ENCODE results near the gene RASAL1. TPM values are rescaled to one million over a fixed set of nuclear protein-coding genes. Genes with fewer than 3 reads are reported as not detected.

Gene RASAL1
- total RNA-seq = 1 to 10 TPM in 3 of 5 experiments, under 1 TPM in 2; 0.19 to 1.6 (median 1.1) TPM
- 1 to 10 TPM; 1.6 to 2.1 TPM for polyA plus RNA-seq
- total RNA-seq = 1.6 reads per million, percentile 5 among the genes with 10 or more reads in this experiment

DNA sequence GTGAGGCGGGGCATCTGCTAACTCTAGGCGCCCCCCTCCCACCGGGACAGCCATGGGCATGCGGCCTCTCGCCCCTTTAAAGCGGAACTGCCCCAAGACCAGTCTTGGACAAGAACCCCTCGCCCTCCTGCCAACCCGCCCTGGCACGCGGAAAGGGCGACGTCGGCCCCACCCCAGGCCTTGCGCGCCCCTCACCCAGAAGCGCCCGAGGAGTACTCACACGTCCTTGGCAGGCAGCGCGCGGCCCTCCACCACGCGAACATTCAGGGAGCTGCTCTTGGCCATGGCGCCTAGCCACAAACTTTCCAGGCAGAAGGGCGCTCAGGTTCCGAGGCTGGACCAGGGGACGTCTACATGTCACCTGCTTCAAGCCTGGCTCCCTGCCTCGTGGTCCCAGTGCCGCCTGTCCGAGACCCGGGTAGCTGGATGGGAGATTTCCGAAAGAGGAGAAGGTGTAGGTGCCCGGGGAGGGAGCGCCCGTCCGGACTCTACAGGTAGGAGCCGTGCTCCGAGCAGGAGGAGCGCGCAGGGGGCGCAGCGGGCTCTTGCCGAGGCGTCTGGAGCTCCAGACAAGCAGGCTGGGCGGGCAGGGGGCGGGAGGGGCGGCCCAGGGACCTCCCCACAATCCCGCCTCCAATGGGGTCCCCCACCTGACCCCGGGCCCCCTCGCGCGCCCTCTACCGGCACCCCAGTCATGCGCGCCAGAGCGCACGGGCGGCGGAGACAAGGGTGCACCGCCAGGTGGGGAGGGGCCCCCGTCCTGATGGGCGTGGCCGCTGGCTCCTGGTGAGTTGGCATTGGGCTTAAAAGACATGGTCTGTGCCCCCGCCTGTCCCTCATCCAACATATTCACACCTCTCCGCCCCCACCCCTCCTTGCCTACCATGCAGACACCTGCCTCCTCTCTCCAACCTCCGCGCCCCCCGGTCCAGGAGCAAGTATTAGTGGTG lies at the start of gene RASAL1:
TSS of gene RASAL1 (minus strand) at position 584 of the 950 bp plus-strand sequence. CDS start at position 285, 299 bp downstream.
- H3K27ac Mint-ChIP-seq = peak within 1 kb of the TSS; percentile 14 to 97 (median 92)
- H3K27me3 Mint-ChIP-seq = peaks cover 0 to 7% (median 0%) of the 10 kb centered on the region in 5 donors
- peak within 1 kb of the TSS; percentile 81 to 91 (median 86) for H3K4me3 Mint-ChIP-seq
- intact Hi-C loops (cut with micrococcal nuclease) = loop anchor here (1.0 to 5.0 kb wide), 2 partner anchors 78 to 87 kb away; partner anchors contain the start of gene DTX1 (in 1 of the 2)
- no peaks in the 10 kb centered on the region for H3K9me3 Mint-ChIP-seq
- peak; percentile 72 to 83 (median 80) for DNase-seq
- H3K27me3 ChIP-seq (ENCODE audit: control insufficient read depth in 2 of 2, insufficient read depth in 2 of 2, low read length in 2 of 2) = no peaks in the 10 kb centered on the region
- ATAC-seq = peak; percentile 97
- H3K27ac ChIP-seq (ENCODE audit: low read depth, low read length) = peak within 1 kb of the TSS; percentile 59
- no peaks in the 10 kb centered on the region for H3K36me3 ChIP-seq (ENCODE audit: control insufficient read depth in 2 of 3, insufficient read depth in 3 of 3, low read length in 3 of 3)
- POLR2A ChIA-PET = no interaction called here
- H3K9me3 ChIP-seq (ENCODE audit: control insufficient read depth in 2 of 3, low read length in 3 of 3) = no peaks in the 10 kb centered on the region
- H3K4me1 Mint-ChIP-seq = peaks cover 9 to 25% (median 13%) of the 10 kb centered on the region in 7 donors
- peak within 1 kb of the TSS; percentile 66 for H3K4me3 ChIP-seq (ENCODE audit: low read length)
- CTCF ChIA-PET = no interaction called here
- peaks cover 0 to 14% of the 10 kb centered on the region in 2 donors for H3K4me1 ChIP-seq (ENCODE audit: control insufficient read depth in 2 of 2, insufficient read depth in 2 of 2, low read length in 2 of 2)
- H3K36me3 Mint-ChIP-seq = no peaks in the 10 kb centered on the region

- Histone ChIP-seq H3K4me3 (ENCODE audit: low read length) (peak overlapping the region; percentile 77), H3K36me3 (ENCODE audit: control insufficient read depth in 2 of 3, insufficient read depth in 3 of 3, low read length in 3 of 3) (peaks cover 0 to 28% (median 7%) of the 10 kb centered on the region in 3 experiments), H3K27me3 (ENCODE audit: control insufficient read depth in 2 of 2, insufficient read depth in 2 of 2, low read length in 2 of 2) (no peaks in the 10 kb centered on the region), H3K27ac (ENCODE audit: low read depth, low read length) (peak overlapping the region; percentile 96), H3K4me1 (ENCODE audit: control insufficient read depth in 2 of 2, insufficient read depth in 2 of 2, low read length in 2 of 2) (peaks cover 20 to 32% of the 10 kb centered on the region in 2 donors), H3K9me3 (ENCODE audit: control insufficient read depth in 2 of 3, low read length in 3 of 3) (no peaks in the 10 kb centered on the region)
- no peaks in the 10 kb centered on the region for H3K27me3 Mint-ChIP-seq
- H3K4me1 Mint-ChIP-seq = peaks cover 20 to 56% (median 33%) of the 10 kb centered on the region in 7 donors
- ChIA-PET CTCF (interaction anchor here (1.4 kb wide), 1 partner anchor 10 kb away, joined by 8 read pairs; no protein-coding TSS in a partner anchor), POLR2A (interaction anchor here (0.8 to 4.0 kb wide), 13 partner anchors 10 to 207 kb away, joined by 3 to 30 read pairs (median 4); partner anchors contain the start of genes DTX1, OAS2, SLC8B1 and TPCN1)
- H3K9me3 Mint-ChIP-seq = no peaks in the 10 kb centered on the region
- H3K36me3 Mint-ChIP-seq = peaks cover 0 to 18% (median 10%) of the 10 kb centered on the region in 5 donors
- intact Hi-C loops (cut with micrococcal nuclease) = loop anchor here (1.0 to 10.0 kb wide), 11 partner anchors 11 to 780 kb away; partner anchors contain the start of genes PLBD2 (in 2 of the 2), SLC8B1 (in 2 of the 2), TPCN1 (in 2 of the 2) and OAS1 (in 1 of the 2)
- DNase-seq (peak; percentile 80 to 94 (median 91)), ATAC-seq (peak; percentile 88)
- H3K4me3 Mint-ChIP-seq = peak overlapping the region; percentile 92 to 99 (median 96)
- peak overlapping the region; percentile 91 to 98 (median 97) for H3K27ac Mint-ChIP-seq
These were observed 49.3 kb upstream of the RASAL1 start for GRCh38 chr12:113184900-113185179.

DNA sequence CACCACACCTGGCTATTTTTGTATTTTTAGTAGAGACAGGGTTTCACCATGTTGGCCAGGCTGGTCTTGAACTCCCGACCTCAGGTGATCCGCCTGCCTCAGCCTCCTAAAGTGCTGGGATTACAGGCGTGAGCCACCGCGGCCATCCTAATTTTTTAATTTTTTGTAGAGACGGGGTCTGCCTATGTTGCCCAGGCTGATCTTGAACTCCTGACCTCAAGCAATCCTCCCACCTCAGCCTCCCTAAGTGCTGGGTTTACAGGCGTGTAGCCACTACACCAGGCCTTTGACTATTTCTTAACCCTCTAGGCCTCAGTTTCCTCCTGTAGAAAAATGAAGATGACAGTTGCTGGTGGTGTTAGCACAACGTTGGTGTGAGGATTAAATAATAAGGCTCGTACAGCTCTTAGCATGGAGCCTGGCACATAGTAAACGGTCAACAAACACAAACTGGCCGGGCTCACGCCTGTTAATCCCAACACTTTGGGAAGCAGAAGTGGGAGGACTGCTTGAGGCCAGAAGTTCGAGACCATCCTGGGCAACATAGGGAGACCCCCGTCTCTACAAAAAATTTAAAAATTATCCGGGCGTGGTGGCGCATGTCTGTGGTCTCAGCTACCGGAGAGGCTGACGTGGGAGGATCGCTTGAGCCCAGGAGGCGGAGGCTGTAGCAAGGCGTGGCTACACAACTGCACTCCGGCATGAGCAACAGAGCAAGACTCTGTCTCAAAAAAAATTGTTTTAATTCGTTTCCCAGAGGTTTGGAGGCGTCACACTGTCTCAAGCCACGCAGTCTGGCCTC lies 48.7 kb upstream of the RASAL1 start:
- intact Hi-C loops (cut with micrococcal nuclease) = loop anchor here (1.0 to 10.0 kb wide), 5 partner anchors 25 to 781 kb away; partner anchors contain the start of genes SLC8B1 (in 2 of the 2), OAS1 (in 1 of the 2) and RBM19 (in 1 of the 2)
- H3K27ac Mint-ChIP-seq = peak overlapping the region; percentile 91 to 98 (median 97)
- H3K9me3 Mint-ChIP-seq = no peaks in the 10 kb centered on the region
- no peaks in the 10 kb centered on the region for H3K27me3 Mint-ChIP-seq
- H3K4me1 ChIP-seq (ENCODE audit: control insufficient read depth in 2 of 2, insufficient read depth in 2 of 2, low read length in 2 of 2) = peaks cover 20 to 32% of the 10 kb centered on the region in 2 donors
- ChIA-PET POLR2A (interaction anchor here (0.6 to 4.0 kb wide), 12 partner anchors 10 to 206 kb away, joined by 3 to 30 read pairs (median 4); partner anchors contain the start of genes DTX1, OAS2 and SLC8B1), CTCF (interaction anchor here (0.7 to 1.4 kb wide), 2 partner anchors 10 to 55 kb away, joined by 3 to 8 read pairs; no protein-coding TSS in a partner anchor)
- ATAC-seq (peak; percentile 69), DNase-seq (no peak)
- no peaks in the 10 kb centered on the region for H3K27me3 ChIP-seq (ENCODE audit: control insufficient read depth in 2 of 2, insufficient read depth in 2 of 2, low read length in 2 of 2)
- H3K36me3 Mint-ChIP-seq = peaks cover 0 to 22% (median 8%) of the 10 kb centered on the region in 5 donors
- peak overlapping the region; percentile 96 for H3K27ac ChIP-seq (ENCODE audit: low read depth, low read length)
- peaks cover 0 to 32% (median 8%) of the 10 kb centered on the region in 3 experiments for H3K36me3 ChIP-seq (ENCODE audit: control insufficient read depth in 2 of 3, insufficient read depth in 3 of 3, low read length in 3 of 3)
- H3K4me3 ChIP-seq (ENCODE audit: low read length) = peak overlapping the region; percentile 77
- H3K4me3 Mint-ChIP-seq = peak overlapping the region; percentile 92 to 99 (median 96)
- H3K4me1 Mint-ChIP-seq = peaks cover 20 to 55% (median 31%) of the 10 kb centered on the region in 7 donors
- H3K9me3 ChIP-seq (ENCODE audit: control insufficient read depth in 2 of 3, low read length in 3 of 3) = no peaks in the 10 kb centered on the region

- ChIA-PET CTCF (interaction anchor here (0.7 kb wide), 1 partner anchor 88 kb away, joined by 3 read pairs; no protein-coding TSS in a partner anchor), POLR2A (interaction anchor here (0.6 kb wide), 1 partner anchor 179 kb away, joined by 3 read pairs; no protein-coding TSS in a partner anchor)
- Mint-ChIP-seq H3K27ac (peak overlapping the region in 7 of 9 donors; percentile 16 to 97 (median 61)), H3K4me3 (peak overlapping the region; percentile 33 to 99 (median 69)), H3K27me3 (no peaks in the 10 kb centered on the region), H3K9me3 (no peaks in the 10 kb centered on the region), H3K36me3 (peaks cover 0 to 29% (median 7%) of the 10 kb centered on the region in 5 donors), H3K4me1 (peaks cover 20 to 49% (median 30%) of the 10 kb centered on the region in 7 donors)
- ATAC-seq (no peak), DNase-seq (no peak)
- Histone ChIP-seq H3K27me3 (ENCODE audit: control insufficient read depth in 2 of 2, insufficient read depth in 2 of 2, low read length in 2 of 2) (no peaks in the 10 kb centered on the region), H3K4me3 (ENCODE audit: low read length) (no peak overlapping the region), H3K27ac (ENCODE audit: low read depth, low read length) (peak overlapping the region; percentile 34), H3K9me3 (ENCODE audit: control insufficient read depth in 2 of 3, low read length in 3 of 3) (no peaks in the 10 kb centered on the region), H3K36me3 (ENCODE audit: control insufficient read depth in 2 of 3, insufficient read depth in 3 of 3, low read length in 3 of 3) (peaks cover 8 to 40% (median 9%) of the 10 kb centered on the region in 3 experiments), H3K4me1 (ENCODE audit: control insufficient read depth in 2 of 2, insufficient read depth in 2 of 2, low read length in 2 of 2) (peaks cover 20 to 32% of the 10 kb centered on the region in 2 donors)
- intact Hi-C loops (cut with micrococcal nuclease) = loop anchor here in 1 of 2 donors (10.0 kb wide), 2 partner anchors 278 to 782 kb away; partner anchors contain the start of genes OAS1 and RBM19
These were observed 47.5 kb upstream of the RASAL1 start for GRCh38 chr12:113183030-113183589.

GRCh38 chr12:113181975-113182374 lies 46.4 kb upstream of the RASAL1 start:
- peaks cover 15 to 51% (median 19%) of the 10 kb centered on the region in 3 experiments for H3K36me3 ChIP-seq (ENCODE audit: control insufficient read depth in 2 of 3, insufficient read depth in 3 of 3, low read length in 3 of 3)
- H3K4me1 Mint-ChIP-seq = peaks cover 16 to 41% (median 25%) of the 10 kb centered on the region in 7 donors
- POLR2A ChIA-PET = no interaction called here
- peak overlapping the region in 4 of 9 donors; percentile 51 to 75 (median 68) for H3K27ac Mint-ChIP-seq
- intact Hi-C loops (cut with micrococcal nuclease) = loop anchor here in 1 of 2 donors (10.0 kb wide), 2 partner anchors 277 to 783 kb away; partner anchors contain the start of genes OAS1 and RBM19
- CTCF ChIA-PET = interaction anchor here (0.7 kb wide), 1 partner anchor 50 kb away, joined by 4 read pairs; no protein-coding TSS in a partner anchor
- peaks cover 0 to 3% (median 0%) of the 10 kb centered on the region in 11 donors for H3K9me3 Mint-ChIP-seq
- H3K27ac ChIP-seq (ENCODE audit: low read depth, low read length) = no peak overlapping the region
- H3K9me3 ChIP-seq (ENCODE audit: control insufficient read depth in 2 of 3, low read length in 3 of 3) = no peaks in the 10 kb centered on the region
- H3K27me3 ChIP-seq (ENCODE audit: control insufficient read depth in 2 of 2, insufficient read depth in 2 of 2, low read length in 2 of 2) = no peaks in the 10 kb centered on the region
- H3K36me3 Mint-ChIP-seq = peaks cover 4 to 37% (median 16%) of the 10 kb centered on the region in 5 donors
- H3K4me1 ChIP-seq (ENCODE audit: control insufficient read depth in 2 of 2, insufficient read depth in 2 of 2, low read length in 2 of 2) = peaks cover 20 to 27% of the 10 kb centered on the region in 2 donors
- ATAC-seq (no peak), DNase-seq (no peak)
- no peaks in the 10 kb centered on the region for H3K27me3 Mint-ChIP-seq
- no peak overlapping the region for H3K4me3 Mint-ChIP-seq
- H3K4me3 ChIP-seq (ENCODE audit: low read length) = no peak overlapping the region

All from naive thymus-derived CD4-positive, alpha-beta T cell (primary cell).